Activated CD8-positive, alpha-beta T cell treated with anti-CD3 and anti-CD28 coated beads for 36 hours (primary cell): ENCODE measurements around the gene CELSR1. TPM values are rescaled to one million over a fixed set of nuclear protein-coding genes. Genes with fewer than 3 reads are reported as not detected.

ENCODE experiments used
- ATAC-seq: fragments of 200-7000 bp; cut with Tn5 transposase; one replicate; pipeline ENCODE4 v1.10.0; 2021; ENCODE audit warnings: mild to moderate bottlenecking, moderate library complexity
- CTCF ChIA-PET: fragments of 350-600 bp; sonication (Branson Sonifier 250); formaldehyde crosslinking; loops from one replicate; lab custom pipeline; 2021; ENCODE audit warnings: antibody characterized with exemption; lab: Charles Lee
- POLR2A ChIA-PET: fragments of 350-600 bp; sonication (Branson Sonifier 250); formaldehyde crosslinking; loops from one replicate; lab custom pipeline; 2021; ENCODE audit warnings: antibody characterized with exemption; lab: Charles Lee
- DNase-seq: peaks from one replicate; pipeline ENCODE4 v3.0.0-alpha.2; 2020
- H3K27ac Mint-ChIP-seq: one replicate; pipeline ENCODE4 v1.8.0; 2021; ENCODE audit warnings: mild to moderate bottlenecking, mixed read lengths
- H3K27me3 Mint-ChIP-seq: one replicate; pipeline ENCODE4 v1.8.0; 2021; ENCODE audit warnings: mixed read lengths
- H3K36me3 Mint-ChIP-seq: one replicate; pipeline ENCODE4 v1.8.0; 2021; ENCODE audit warnings: low read depth, mixed read lengths
- H3K4me1 Mint-ChIP-seq: one replicate; pipeline ENCODE4 v1.8.0; 2021; ENCODE audit warnings: low read depth, mixed read lengths
- H3K4me3 Mint-ChIP-seq: one replicate; pipeline ENCODE4 v1.8.0; 2021; ENCODE audit warnings: mild to moderate bottlenecking, moderate library complexity, mixed read lengths
- H3K9me3 Mint-ChIP-seq: one replicate; pipeline ENCODE4 v1.8.0; 2021; ENCODE audit warnings: mixed read lengths
- CTCF ChIP-seq: fragments of 200-600 bp; IDR thresholded peaks from one replicate; pipeline ENCODE4 v1.8.0; 2022; ENCODE audit warnings: antibody characterized with exemption, mild to moderate bottlenecking
- intact Hi-C: fragments of 100-400 bp; cut with micrococcal nuclease; formaldehyde crosslinking; loops from one replicate; pipeline ENCODE4 v1.10.0; 2022
- total RNA-seq, 2 experiments: library from RNA; stranded (reverse); gene quantifications; one replicate each; pipeline ENCODE4 v1.2.3, GENCODE V29; 2021

CELSR1 gene
- total RNA-seq, 2 experiments from 2014 or later = 0.25 to 0.36 TPM

GRCh38 chr22:46541536-46541935, 4.1 kb upstream of the CELSR1 start:
- no peaks in the 10 kb centered on the region for H3K9me3 Mint-ChIP-seq
- CTCF ChIA-PET = interaction anchor here (0.7 to 5.5 kb wide), 16 partner anchors 11 to 535 kb away, joined by 3 to 46 read pairs (median 4); no protein-coding TSS in a partner anchor
- no peak for DNase-seq
- no peaks in the 10 kb centered on the region for H3K36me3 Mint-ChIP-seq
- peaks cover 36% of the 10 kb centered on the region for H3K27me3 Mint-ChIP-seq
- TF ChIP-seq CTCF = no peak
- ATAC-seq = no peak
- intact Hi-C loops = no loop called here
- H3K27ac Mint-ChIP-seq = no peak overlapping the region
- peaks cover 13% of the 10 kb centered on the region for H3K4me1 Mint-ChIP-seq
- no peak overlapping the region for H3K4me3 Mint-ChIP-seq
- POLR2A ChIA-PET = interaction anchor here (1.1 kb wide), 1 partner anchor 9 kb away, joined by 3 read pairs; no protein-coding TSS in a partner anchor

GRCh38 chr22:46540874-46541273, 3.5 kb upstream of the CELSR1 start:
- ATAC-seq (no peak), DNase-seq (no peak)
- Mint-ChIP-seq H3K27ac (no peak overlapping the region), H3K27me3 (peaks cover 36% of the 10 kb centered on the region), H3K4me3 (no peak overlapping the region), H3K36me3 (no peaks in the 10 kb centered on the region), H3K9me3 (no peaks in the 10 kb centered on the region), H3K4me1 (peaks cover 13% of the 10 kb centered on the region)
- intact Hi-C loops = no loop called here
- no peak for TF ChIP-seq CTCF
- ChIA-PET CTCF (interaction anchor here (0.7 to 5.5 kb wide), 7 partner anchors 12 to 535 kb away, joined by 3 to 46 read pairs (median 4); no protein-coding TSS in a partner anchor), POLR2A (no interaction called here)

- ChIA-PET CTCF (interaction anchor here (1.2 to 5.5 kb wide), 2 partner anchors 24 to 171 kb away, joined by 4 to 46 read pairs; no protein-coding TSS in a partner anchor), POLR2A (interaction anchor here (0.6 to 1.5 kb wide), 2 partner anchors 12 to 345 kb away, joined by 3 read pairs; no protein-coding TSS in a partner anchor)
- Mint-ChIP-seq H3K27me3 (peaks cover 42% of the 10 kb centered on the region), H3K4me3 (no peak overlapping the region), H3K27ac (no peak overlapping the region), H3K36me3 (no peaks in the 10 kb centered on the region), H3K4me1 (peaks cover 10% of the 10 kb centered on the region), H3K9me3 (no peaks in the 10 kb centered on the region)
- DNase-seq (no peak), ATAC-seq (no peak)
- intact Hi-C loops = no loop called here
- no peak for TF ChIP-seq CTCF
Observed at GRCh38 chr22:46539169-46539568, 1.7 kb upstream of the CELSR1 start.

- DNase-seq = peak; percentile 69
- intact Hi-C loops = no loop called here
- ChIA-PET POLR2A (interaction anchor here (0.9 to 1.5 kb wide), 2 partner anchors 13 to 54 kb away, joined by 3 to 6 read pairs; no protein-coding TSS in a partner anchor), CTCF (interaction anchor here (0.9 to 1.2 kb wide), 2 partner anchors 25 to 171 kb away, joined by 3 to 4 read pairs; no protein-coding TSS in a partner anchor)
- H3K27ac Mint-ChIP-seq = no peak overlapping the region
- H3K4me3 Mint-ChIP-seq = no peak overlapping the region
- no peaks in the 10 kb centered on the region for H3K9me3 Mint-ChIP-seq
- H3K27me3 Mint-ChIP-seq = peaks cover 42% of the 10 kb centered on the region
- TF ChIP-seq CTCF = no peak
- no peak for ATAC-seq
- no peaks in the 10 kb centered on the region for H3K36me3 Mint-ChIP-seq
- peaks cover 10% of the 10 kb centered on the region for H3K4me1 Mint-ChIP-seq
Observed at GRCh38 chr22:46538814-46539160, 1.4 kb upstream of the CELSR1 start.

- no peak for ATAC-seq
- intact Hi-C loops = no loop called here
- Mint-ChIP-seq H3K4me3 (no peak overlapping the region), H3K9me3 (no peaks in the 10 kb centered on the region), H3K4me1 (peaks cover 10% of the 10 kb centered on the region), H3K36me3 (no peaks in the 10 kb centered on the region), H3K27ac (no peak overlapping the region), H3K27me3 (peaks cover 42% of the 10 kb centered on the region)
- no peak for TF ChIP-seq CTCF
- DNase-seq = no peak
- CTCF ChIA-PET = interaction anchor here (0.9 to 1.2 kb wide), 2 partner anchors 25 to 170 kb away, joined by 3 to 4 read pairs; no protein-coding TSS in a partner anchor
- POLR2A ChIA-PET = interaction anchor here (0.9 to 1.5 kb wide), 2 partner anchors 13 to 54 kb away, joined by 3 to 6 read pairs; no protein-coding TSS in a partner anchor
Observed at GRCh38 chr22:46537946-46538813, 760 bp upstream of the CELSR1 start.
